ENCODE measurements around the gene LCN9.

- no peak for TF ChIP-seq POLR2A (IDR thresholded peaks at IDR 0.05; ENCODE audit: low read length)
- TF ChIP-seq GATA1 (IDR thresholded peaks at IDR 0.05; ENCODE audit: low read depth, low read length), result no peak
Measured at GRCh38 chr9:135663451-135663770, 302 bp downstream of the LCN9 start.
